ENCODE data around the gene FSIP2.

FSIP2 gene, protein sequence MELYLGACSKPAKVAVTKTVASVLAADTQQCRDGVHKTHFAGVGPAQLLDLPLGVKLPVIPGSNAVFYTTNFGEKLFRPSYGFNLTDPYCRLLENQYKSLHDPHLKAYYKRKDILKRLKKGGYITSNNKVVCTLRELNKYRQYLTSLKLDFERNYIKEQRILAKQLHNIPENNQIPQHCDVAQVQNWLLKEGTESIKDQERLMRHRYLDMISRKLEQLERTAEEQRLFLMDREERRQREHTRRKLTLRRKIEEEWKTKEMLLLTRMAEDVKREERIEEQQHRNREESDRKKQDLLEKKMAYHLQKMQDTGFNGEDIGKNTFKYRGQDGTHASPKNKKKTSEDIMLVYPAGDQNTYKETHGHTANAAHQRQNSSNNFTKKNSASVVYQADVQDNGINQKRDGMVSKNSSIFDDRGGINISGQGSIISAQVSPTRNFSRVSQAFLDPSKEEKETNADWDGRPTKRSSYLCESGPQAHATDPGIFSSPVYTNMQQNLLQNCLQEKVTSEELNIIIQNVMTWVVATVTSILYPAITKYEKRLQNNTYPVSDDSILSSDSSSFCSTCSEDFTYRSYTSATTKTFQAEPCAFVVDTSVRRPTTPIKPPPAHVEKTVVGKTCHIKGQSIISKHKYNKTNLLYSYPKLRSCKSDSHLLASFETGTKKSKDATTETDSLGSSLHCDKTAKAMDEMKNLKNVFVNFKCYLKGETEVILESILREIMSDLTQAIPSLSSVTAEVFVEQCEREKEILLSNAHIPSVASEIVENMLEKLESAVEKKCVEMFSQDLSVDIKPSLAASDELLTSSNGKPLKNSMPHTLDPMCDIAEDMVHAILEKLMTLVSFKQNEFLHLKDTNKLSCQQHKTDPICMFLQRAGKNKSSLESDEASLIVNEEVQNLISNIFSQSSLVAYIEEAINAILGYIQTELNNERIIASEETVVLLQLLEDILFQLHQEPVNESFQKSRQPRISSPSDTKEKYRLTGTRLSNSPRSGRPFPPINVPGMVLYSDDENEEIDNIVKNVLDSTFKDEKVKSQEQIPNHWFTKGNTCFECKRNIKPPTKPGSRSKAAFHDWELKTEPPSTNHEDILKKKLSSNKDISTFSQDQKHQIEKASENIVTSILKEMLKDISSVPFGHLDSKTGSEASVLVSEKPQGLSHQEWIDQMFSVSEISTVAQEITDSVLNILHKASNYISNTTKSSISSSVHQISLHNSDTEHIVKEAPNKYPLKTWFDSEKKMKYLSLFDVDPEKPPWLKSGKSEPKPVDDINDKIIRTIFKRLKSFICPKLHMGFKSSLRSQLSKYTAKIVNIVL (N-terminal part only)

DNA sequence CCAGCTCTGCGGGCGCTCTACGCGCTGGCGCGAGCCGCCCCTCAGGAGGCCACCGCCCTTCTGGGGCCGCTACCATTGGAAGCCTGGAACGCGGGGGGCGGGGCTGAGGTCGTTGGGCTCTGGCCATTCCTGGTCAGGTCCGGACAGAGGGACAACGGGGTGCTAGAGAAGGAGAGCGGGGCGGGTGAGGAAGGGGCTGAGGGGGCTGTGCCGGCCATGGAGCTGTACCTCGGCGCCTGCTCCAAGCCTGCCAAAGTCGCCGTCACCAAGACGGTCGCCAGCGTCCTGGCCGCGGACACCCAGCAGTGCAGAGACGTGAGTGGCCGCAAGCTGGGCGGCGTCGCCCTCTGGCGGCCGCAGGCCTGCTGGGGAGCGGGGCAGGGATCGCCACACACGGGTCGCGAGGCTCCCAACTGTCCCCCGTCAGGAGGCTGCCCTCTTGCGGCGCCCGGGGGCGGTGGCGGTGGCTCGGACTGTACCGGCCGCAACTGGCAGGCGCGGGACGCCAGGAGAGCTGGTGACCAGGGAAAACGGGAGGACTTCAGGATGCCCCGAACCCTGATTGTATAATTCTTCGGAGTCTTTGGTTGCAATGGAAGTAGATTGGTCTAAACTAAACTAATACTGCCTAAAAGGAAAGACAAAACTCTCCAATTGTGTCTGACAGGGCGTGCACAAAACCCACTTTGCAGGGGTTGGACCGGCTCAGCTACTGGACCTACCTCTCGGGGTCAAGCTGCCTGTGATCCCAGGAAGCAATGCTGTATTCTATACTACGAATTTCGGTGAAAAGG, at the start of gene FSIP2:
TSS of gene FSIP2 (plus strand) at position 126 of the 794 bp plus-strand sequence. CDS start at position 217, 91 bp downstream.
- no peak for DNase-seq (ENCODE audit: low read depth, low spot score)

- no peak for DNase-seq (ENCODE audit: low read depth, low spot score)
Observed at GRCh38 chr2:185689906-185690539, 48.6 kb upstream of the FSIP2 start.

- DNase-seq (ENCODE audit: low read depth, low spot score) = no peak
Observed at GRCh38 chr2:185695711-185696235, 42.8 kb upstream of the FSIP2 start.

DNA sequence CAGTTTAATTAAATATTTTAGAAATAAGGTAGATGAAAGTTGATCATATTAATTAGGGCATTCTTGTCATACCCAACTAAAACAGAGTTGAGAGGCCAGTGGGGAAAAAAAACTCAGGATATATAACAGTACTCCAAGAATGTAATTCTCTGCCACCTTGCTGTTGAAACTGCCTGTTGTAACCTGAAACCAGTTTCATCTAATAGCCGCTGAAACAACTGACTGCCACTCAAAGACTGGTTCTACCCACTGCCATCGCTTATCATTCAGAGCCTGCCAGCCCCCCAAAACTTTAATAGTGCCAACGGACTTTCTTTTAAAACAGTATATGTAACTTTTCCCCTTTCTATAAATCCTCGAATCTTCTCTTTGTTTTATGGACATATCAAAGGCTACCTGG, 37.7 kb upstream of the FSIP2 start:
- no peak for DNase-seq (ENCODE audit: low read depth, low spot score)

- DNase-seq (ENCODE audit: low read depth, low spot score) = no peak
Observed at GRCh38 chr2:185734658-185735057, 3.9 kb upstream of the FSIP2 start.

GRCh38 chr2:185736210-185736609, 2.4 kb upstream of the FSIP2 start:
- DNase-seq (ENCODE audit: low read depth, low spot score) = no peak

DNA sequence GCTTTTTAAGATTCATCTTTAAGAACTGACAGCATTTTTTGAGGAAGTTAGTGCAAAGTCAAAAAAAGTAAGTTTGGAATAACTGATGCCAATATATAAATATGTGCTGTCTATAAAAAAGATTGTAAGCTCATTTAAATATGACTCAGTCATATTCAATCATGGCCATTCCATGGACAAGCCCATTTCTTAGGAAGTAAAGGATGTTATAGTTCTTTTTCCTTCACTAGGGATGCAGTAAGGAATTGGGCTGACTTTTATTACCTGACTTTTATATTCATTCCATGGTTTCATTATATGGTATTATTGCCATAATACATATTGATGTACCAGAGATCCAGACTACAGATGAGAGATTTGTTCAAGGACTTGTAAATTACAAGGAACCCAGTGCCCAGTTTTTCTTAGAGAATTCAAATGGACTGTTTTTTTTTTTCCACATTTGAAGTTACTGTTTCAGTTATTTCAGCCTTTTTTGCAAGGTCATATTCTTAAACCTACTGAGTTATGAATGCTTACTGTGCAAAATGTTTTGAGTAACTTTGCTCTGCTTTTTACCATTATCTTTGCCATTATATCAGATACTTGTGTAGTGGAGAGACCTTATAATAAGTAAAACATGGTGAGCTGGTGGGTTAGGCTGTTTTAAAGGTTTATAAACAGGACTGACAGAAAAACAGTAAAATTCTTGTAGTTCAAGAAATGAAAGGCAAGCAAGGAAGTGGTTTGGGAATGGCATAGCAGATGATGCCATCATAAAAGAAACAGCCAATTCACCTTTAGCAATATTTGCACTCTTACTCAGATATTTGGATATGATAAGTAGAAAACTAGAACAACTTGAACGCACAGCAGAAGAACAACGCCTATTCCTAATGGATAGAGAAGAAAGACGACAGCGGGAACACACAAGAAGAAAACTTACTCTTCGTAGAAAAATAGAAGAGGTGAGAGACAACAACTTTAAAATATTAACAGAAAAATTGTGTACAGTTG, 7.6 kb downstream of the FSIP2 start:
- no peak for DNase-seq (ENCODE audit: low read depth, low spot score)

DNA sequence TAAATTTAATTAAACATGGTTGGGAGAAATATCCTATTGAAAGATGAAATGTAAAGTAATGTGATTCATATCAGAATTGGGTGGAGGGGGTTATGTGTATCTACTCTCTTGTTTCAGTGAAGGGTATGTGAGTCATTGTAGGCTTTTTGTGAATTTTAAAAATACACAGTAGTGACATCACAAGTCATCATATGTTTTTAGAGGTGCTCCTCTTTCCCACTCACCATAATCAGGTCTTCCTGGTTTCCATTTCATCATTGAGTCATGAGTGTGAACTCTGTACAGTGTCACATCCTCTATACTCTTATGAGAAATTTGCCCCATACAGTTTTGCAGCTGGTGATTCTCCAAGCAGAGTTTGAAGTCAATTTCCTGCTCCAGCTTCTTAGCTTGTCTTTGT, 18.8 kb downstream of the FSIP2 start:
- no peak for DNase-seq (ENCODE audit: low read depth, low spot score)

DNA sequence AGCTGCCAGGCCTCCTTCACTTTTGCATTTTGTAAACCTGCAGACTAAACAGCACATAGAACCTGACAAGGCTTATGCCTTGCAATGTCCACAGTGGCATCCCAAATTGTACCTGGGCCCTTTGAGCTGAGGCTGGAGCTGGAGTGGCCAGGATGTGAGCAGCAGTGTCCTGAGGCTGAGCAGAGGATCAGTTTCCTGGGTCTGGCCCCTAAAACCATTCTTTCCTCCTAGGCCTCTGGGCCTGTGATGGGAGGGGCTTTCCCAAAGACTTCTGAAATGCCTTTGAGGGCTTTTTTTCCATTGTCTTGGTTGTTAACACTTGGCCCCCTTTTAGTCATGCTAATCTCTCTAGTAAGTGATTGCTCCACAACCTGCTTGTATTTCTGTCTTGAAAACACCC, 32.8 kb downstream of the FSIP2 start:
- no peak for DNase-seq (ENCODE audit: low read depth, low spot score)

GRCh38 chr2:185780890-185781289, 42.3 kb downstream of the FSIP2 start:
- DNase-seq (ENCODE audit: low read depth, low spot score) = no peak

DNA sequence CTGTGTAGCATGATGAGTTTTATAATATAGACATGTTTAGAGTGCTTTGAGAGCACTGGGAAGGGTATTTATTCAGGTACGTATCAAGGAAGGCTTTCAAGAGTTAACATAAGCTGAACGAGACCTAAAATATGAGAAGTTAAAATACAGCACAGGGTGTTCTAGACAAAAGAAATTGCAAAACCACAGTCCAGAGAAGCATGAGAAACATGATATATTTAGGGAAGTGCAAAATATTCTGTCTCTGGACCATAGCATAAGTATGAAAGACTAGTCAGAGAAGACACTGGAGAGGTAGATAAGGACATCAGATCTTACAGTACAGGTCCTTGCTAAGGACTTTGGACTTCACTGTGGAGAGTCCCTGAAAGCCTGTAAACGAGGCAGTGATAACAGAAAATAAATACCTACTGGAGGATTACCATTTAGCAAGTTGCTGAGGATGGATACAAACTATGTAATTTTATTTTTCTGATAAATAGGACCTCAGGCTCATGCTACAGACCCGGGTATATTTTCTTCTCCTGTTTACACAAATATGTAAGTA, 43.7 kb downstream of the FSIP2 start:
- no peak for DNase-seq (ENCODE audit: low read depth, low spot score)

DNA sequence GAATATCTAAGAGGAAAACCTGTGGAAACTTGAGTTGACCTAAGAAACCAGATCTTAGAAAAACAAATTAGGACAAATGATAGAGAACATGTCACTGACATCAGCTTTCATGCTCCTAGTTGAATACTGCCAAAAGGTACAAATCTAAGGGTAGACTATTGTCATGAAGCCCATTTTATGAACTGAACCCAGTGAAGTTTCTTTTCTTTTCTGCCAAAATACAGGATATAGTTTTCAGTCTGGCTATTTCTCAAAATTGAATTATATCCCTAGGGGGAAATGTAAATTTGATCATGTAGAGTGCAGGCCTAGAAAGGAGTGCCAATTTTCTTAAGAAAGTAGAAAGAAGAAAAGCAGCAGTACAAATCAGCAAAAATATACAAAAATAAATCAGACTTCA, 46.6 kb downstream of the FSIP2 start:
- no peak for DNase-seq (ENCODE audit: low read depth, low spot score)

GRCh38 chr2:185785851-185786473, 47.4 kb downstream of the FSIP2 start:
- no peak for DNase-seq (ENCODE audit: low read depth, low spot score)

DNA sequence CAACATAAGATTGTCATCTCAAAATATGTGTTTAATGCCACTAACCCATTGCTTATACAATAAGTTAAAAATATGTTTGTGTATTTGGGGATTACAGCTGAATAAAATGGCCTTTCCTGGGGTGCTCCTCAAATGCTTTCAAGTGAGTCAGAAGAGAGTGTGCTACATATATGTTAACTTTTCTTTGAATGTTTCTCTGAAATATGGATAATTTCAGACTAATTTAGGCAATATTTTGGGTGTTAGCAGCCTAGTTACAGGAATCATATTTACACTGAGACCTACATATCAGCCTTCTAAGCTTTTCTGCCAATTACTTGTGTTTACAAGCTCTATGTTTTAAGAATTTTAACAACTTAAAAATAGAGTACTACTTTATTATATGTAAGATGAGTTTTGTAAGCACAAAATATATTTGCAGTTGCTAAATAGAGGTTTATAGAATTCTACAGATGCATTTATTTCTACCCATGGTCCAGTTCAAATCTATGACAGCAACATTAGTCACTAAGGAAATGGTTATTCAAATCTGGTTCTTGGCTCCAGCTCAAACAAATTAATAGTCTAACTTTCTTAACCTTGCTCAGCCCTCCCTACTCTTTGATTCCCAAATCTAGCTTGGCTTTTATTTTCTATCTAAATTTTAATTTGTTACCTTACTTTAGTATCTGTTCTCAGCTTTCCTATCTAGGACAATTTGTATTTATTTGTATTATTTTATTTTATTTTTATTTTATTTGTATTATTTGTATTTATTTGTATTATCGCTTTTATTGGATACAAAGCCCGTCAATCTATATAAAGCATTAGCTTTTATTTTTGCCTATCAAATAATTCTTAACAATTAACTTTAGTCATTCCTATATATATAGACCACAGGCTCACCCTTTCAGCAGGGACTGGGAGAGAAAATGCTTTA, 48.9 kb downstream of the FSIP2 start:
- DNase-seq (ENCODE audit: low read depth, low spot score) = no peak

GRCh38 chr2:185790361-185790760, 51.8 kb downstream of the FSIP2 start:
- DNase-seq (ENCODE audit: low read depth, low spot score) = no peak

- no peak for DNase-seq (ENCODE audit: low read depth, low spot score)
Observed at GRCh38 chr2:185793532-185794345, 55.1 kb downstream of the FSIP2 start.

Measured in activated CD4-positive, CD25-positive, alpha-beta regulatory T cell treated with anti-CD3 and anti-CD28 coated beads, Interleukin-2, amount 50 U/mL, for 16 hours (primary cell).